Measurements from ENCODE around the gene H2BK1. TPM values are rescaled to one million over a fixed set of nuclear protein-coding genes. Genes with fewer than 3 reads are reported as not detected.

Gene H2BK1
- total RNA-seq, 1 experiment from 2014 or later, result 0.87 TPM

DNA sequence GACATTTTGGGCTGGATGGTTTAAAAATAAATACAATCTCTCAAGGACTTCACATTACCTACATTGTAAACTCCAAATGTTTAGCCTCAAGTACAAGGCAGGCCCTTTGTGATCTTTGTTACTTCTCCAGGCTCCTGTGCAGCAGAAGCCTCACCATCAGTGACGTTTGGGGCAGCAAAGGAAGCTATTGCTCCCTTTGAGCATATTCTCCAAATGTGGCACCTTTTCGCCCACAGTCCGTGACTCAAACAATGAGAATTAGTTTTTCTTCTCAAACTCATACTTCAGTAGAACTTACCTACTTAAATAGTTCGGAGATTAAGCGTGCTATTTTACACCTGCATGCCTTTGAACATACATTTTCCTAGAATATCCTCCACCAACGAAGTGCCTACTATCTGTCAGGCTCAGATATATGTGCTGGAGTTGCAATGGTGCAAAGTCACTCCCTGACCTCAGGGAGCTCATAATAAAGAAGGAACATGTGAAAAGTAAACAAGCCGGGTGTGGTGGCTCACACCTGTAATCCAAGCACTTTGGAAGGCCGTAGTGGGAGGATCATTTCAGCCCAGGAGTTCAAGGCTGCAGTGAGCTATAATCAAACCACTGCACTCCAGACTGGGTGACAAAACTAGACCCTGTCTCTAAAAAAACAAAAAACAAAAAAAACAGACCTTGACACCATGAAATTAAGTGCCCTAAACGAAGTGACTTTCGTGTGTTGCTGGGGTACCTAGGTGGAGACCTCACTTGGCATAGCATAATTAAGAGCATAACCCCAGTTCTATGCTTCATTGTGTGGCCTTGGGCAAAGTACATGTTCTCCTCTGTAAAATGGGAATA is 18.0 kb upstream of the H2BK1 start:
- H3K9me3 Mint-ChIP-seq, result no peaks in the 10 kb centered on the region
- CTCF ChIA-PET, result interaction anchor here (1.0 to 3.4 kb wide), 13 partner anchors 8 to 351 kb away, joined by 3 to 83 read pairs (median 5); partner anchors contain the start of genes H2BK1 and NUB1
- no peak for ATAC-seq

More for the DNA sequence above, 18.0 kb upstream of the H2BK1 start:
- Mint-ChIP-seq H3K27ac (peak overlapping the region; percentile 76), H3K36me3 (peaks cover 27% of the 10 kb centered on the region), H3K4me1 (peaks cover 32% of the 10 kb centered on the region), H3K27me3 (ENCODE audit: low read depth) (no peaks in the 10 kb centered on the region), H3K4me3 (peak overlapping the region; percentile 95)
- TF ChIP-seq E2F1 (CRISPR knock-in tag; IDR thresholded peaks at IDR 0.05) (no peak), GRHL2 (CRISPR knock-in tag; IDR thresholded peaks at IDR 0.05; ENCODE audit: insufficient replicate concordance, severe bottlenecking) (no peak), TCF7 (CRISPR knock-in tag; IDR thresholded peaks at IDR 0.05; ENCODE audit: low read depth) (no peak), EMX1 (CRISPR knock-in tag; IDR thresholded peaks at IDR 0.05) (no peak), KAT7 (CRISPR knock-in tag; IDR thresholded peaks at IDR 0.05; ENCODE audit: borderline replicate concordance) (no peak), JUN (CRISPR knock-in tag; IDR thresholded peaks at IDR 0.05) (no peak), JAZF1 (CRISPR knock-in tag; IDR thresholded peaks at IDR 0.05) (no peak), HMGXB4 (CRISPR knock-in tag; IDR thresholded peaks at IDR 0.05) (no peak), CTCF (IDR thresholded peaks at IDR 0.05) (no peak), AFF4 (CRISPR knock-in tag; IDR thresholded peaks at IDR 0.05; ENCODE audit: borderline replicate concordance) (no peak)
- TF ChIP-seq, protein P1, sequence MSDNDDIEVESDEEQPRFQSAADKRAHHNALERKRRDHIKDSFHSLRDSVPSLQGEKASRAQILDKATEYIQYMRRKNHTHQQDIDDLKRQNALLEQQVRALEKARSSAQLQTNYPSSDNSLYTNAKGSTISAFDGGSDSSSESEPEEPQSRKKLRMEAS (CRISPR knock-in tag; IDR thresholded peaks at IDR 0.05), result no peak
- TF ChIP-seq, protein P2, sequence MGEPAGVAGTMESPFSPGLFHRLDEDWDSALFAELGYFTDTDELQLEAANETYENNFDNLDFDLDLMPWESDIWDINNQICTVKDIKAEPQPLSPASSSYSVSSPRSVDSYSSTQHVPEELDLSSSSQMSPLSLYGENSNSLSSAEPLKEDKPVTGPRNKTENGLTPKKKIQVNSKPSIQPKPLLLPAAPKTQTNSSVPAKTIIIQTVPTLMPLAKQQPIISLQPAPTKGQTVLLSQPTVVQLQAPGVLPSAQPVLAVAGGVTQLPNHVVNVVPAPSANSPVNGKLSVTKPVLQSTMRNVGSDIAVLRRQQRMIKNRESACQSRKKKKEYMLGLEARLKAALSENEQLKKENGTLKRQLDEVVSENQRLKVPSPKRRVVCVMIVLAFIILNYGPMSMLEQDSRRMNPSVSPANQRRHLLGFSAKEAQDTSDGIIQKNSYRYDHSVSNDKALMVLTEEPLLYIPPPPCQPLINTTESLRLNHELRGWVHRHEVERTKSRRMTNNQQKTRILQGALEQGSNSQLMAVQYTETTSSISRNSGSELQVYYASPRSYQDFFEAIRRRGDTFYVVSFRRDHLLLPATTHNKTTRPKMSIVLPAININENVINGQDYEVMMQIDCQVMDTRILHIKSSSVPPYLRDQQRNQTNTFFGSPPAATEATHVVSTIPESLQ (CRISPR knock-in tag; IDR thresholded peaks at IDR 0.05), result no peak
- POLR2A ChIA-PET, result interaction anchor here (0.7 to 1.4 kb wide), 7 partner anchors 18 to 166 kb away, joined by 3 to 7 read pairs (median 4); partner anchors contain the start of gene H2BK1
- no peak for DNase-seq (ENCODE audit: low spot score)

Data from WTC11 (cell line).